ENCODE data around the gene HEMK1. TPM values are rescaled to one million over a fixed set of nuclear protein-coding genes. Genes with fewer than 3 reads are reported as not detected.

The HEMK1 gene
- total RNA-seq, 4 donors from 2014 or later, result 3.8 to 10.6 (median 8.4) TPM

DNA sequence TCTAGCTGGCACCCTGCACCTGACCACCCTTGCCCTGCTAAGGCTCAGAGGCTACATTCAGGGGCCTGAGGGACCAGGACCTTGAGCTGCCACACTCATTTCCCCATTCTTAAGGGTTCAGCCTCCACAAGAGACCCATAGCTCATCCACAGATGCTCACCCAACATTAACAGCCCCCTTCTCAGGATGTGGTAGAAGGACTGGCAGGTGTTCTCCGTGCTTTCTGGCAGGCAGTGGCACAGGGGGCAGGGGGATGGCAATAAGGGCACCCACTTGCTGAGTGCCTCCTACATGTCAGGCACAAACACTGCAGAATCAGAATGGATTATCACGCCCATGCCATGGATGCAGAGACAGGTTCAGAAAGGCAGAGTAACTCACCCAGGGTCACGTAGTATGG lies 57.1 kb downstream of the HEMK1 start:
- WGBS, result 100% methylated on average over 2 of the region's 3 CpGs
- Histone ChIP-seq H3K9me3 (no peaks in the 10 kb centered on the region), H3K4me3 (no peak overlapping the region), H3K27me3 (no peaks in the 10 kb centered on the region), H3K27ac (no peak overlapping the region), H3K4me1 (peaks cover 85% of the 10 kb centered on the region), H3K36me3 (no peaks in the 10 kb centered on the region)
- TF ChIP-seq POLR2A (IDR thresholded peaks at IDR 0.05) (no peak), CTCF (IDR thresholded peaks at IDR 0.05) (no peak), EP300 (IDR thresholded peaks at IDR 0.05) (no peak), POLR2AphosphoS5 (IDR thresholded peaks at IDR 0.05) (no peak)
- DNase-seq (ENCODE audit: low spot score in 2 of 2), result no peak

DNA sequence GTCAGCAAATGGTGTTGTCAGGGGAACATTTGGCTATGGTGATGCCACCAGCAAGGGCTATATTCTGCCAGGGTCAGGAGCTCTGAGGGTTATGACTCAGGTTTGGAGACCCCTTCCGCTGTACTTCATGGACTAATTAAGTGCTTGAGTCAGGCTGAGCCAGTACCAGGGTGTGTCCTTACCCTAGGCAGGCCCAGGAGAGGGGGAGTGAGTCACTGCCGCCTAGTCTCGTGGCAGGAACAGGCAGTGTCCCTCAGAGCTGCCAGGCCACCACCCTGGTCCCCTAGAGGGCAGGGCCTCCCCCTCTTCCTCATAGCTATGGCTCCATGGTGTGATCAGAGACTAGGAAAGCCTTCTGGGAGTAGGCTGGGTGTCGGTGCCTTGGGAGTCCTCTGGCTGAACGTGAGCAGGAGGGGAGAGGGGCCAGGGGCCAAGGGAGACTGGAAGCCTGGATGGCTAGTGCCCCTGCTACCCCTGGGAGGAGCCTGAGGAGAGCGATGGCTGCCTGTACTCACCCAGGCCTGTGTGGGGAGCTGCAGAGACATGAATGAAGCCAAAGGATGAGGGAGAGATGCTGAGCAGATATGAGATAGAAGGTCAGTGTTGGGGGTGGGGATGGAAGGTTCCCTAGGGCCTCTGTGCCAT lies 58.2 kb downstream of the HEMK1 start:
- no peaks in the 10 kb centered on the region for H3K36me3 ChIP-seq
- H3K9me3 ChIP-seq, result no peaks in the 10 kb centered on the region
- peak overlapping the region; percentile 47 for H3K27ac ChIP-seq
- TF ChIP-seq EP300 (IDR thresholded peaks at IDR 0.05) (no peak), CTCF (IDR thresholded peaks at IDR 0.05) (peak in 1 of 2 donors; percentile 5)
- 54% methylated on average over 3 of the region's 6 CpGs for WGBS
- no peak for DNase-seq (ENCODE audit: low spot score in 2 of 2)
- H3K27me3 ChIP-seq, result no peaks in the 10 kb centered on the region
- H3K4me3 ChIP-seq, result no peak overlapping the region
- peaks cover 81% of the 10 kb centered on the region for H3K4me1 ChIP-seq

DNA sequence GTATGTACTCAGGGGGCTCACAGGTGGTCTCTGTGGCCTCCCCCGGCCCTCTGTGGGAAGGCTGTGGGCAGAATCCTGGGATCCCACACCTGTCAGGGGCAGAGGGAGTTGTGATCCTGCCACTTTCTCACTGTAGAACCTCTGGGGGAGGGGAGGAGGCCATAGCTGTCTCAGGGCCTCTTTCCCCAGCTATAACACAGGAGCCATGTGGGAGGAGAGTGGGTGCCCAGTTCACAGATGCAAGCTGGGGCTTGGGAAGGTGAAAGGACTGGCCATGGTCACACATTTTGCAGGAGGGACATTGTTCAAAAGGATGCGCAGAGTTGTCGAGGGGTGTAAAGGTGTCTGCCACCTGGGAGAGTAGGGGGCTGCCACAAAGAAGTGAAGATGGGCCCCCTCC lies 59.3 kb downstream of the HEMK1 start:
- TF ChIP-seq POLR2AphosphoS5 (IDR thresholded peaks at IDR 0.05) (no peak), EP300 (IDR thresholded peaks at IDR 0.05) (no peak), POLR2A (IDR thresholded peaks at IDR 0.05) (no peak), CTCF (IDR thresholded peaks at IDR 0.05) (no peak)
- Histone ChIP-seq H3K4me3 (no peak overlapping the region), H3K9me3 (no peaks in the 10 kb centered on the region), H3K36me3 (no peaks in the 10 kb centered on the region), H3K27me3 (no peaks in the 10 kb centered on the region), H3K4me1 (peaks cover 78% of the 10 kb centered on the region), H3K27ac (no peak overlapping the region)
- DNase-seq (ENCODE audit: low spot score in 2 of 2), result no peak
- 85% methylated on average over 3 of the region's 3 CpGs for WGBS

DNA sequence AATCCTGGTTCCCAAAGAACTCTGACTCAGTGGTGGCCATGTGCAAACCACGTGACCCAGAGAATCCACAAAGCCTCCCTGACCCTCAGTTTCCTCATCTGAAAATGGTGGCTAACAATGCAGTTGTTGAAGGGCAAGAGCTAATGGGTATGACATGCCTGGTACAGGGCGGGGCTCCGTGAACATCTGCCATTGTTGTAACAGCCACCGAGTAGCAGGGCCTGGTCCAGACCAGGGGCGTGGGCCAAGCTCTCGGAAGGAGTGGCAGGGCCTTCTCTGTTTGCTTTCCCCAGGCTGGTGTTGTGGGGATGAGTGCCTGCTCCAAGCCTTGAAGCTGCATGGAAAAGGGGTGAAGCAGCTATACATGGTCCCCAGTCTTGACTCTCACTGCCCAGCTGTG lies 61.1 kb downstream of the HEMK1 start:
- no peaks in the 10 kb centered on the region for H3K36me3 ChIP-seq
- H3K4me1 ChIP-seq, result peaks cover 63% of the 10 kb centered on the region
- no peak for DNase-seq (ENCODE audit: low spot score in 2 of 2)
- WGBS, result 90% methylated on average over 4 of the region's 6 CpGs
- H3K9me3 ChIP-seq, result no peaks in the 10 kb centered on the region
- H3K27me3 ChIP-seq, result no peaks in the 10 kb centered on the region
- no peak for TF ChIP-seq CTCF (IDR thresholded peaks at IDR 0.05)
- TF ChIP-seq POLR2A (IDR thresholded peaks at IDR 0.05), result no peak
- TF ChIP-seq POLR2AphosphoS5 (IDR thresholded peaks at IDR 0.05), result no peak
- TF ChIP-seq EP300 (IDR thresholded peaks at IDR 0.05), result no peak
- no peak overlapping the region for H3K27ac ChIP-seq
- H3K4me3 ChIP-seq, result no peak overlapping the region

- Histone ChIP-seq H3K4me1 (peaks cover 59% of the 10 kb centered on the region), H3K27me3 (no peaks in the 10 kb centered on the region), H3K4me3 (no peak overlapping the region), H3K36me3 (no peaks in the 10 kb centered on the region), H3K9me3 (no peaks in the 10 kb centered on the region), H3K27ac (no peak overlapping the region)
- 72% methylated on average over 7 of the region's 7 CpGs for WGBS
- DNase-seq (ENCODE audit: low spot score in 2 of 2), result no peak
- no peak for TF ChIP-seq CTCF (IDR thresholded peaks at IDR 0.05)
- TF ChIP-seq EP300 (IDR thresholded peaks at IDR 0.05), result no peak
- no peak for TF ChIP-seq POLR2AphosphoS5 (IDR thresholded peaks at IDR 0.05)
- no peak for TF ChIP-seq POLR2A (IDR thresholded peaks at IDR 0.05)
Measured at GRCh38 chr3:50630877-50631276, 61.6 kb downstream of the HEMK1 start.

Measured in suprapubic skin (tissue), 4 donors.